22Rv1 (cell line): Measurements from ENCODE around the gene FAM216B.
"Not testable (repeated sequence)": the region's sequence is repeated elsewhere in the genome, so short reads cannot be mapped to it uniquely, and the experiment has no call there.

Source experiments
- H3K27ac ChIP-seq: fragments of 450-650 bp; 2 replicates; pipeline ENCODE4 v1.5.1; 2017
- CTCF ChIP-seq: fragments of 450-650 bp; IDR thresholded peaks from 2 replicates; pipeline ENCODE4 v1.5.1; 2017; ENCODE audit warnings: mild to moderate bottlenecking
- ZFX ChIP-seq: fragments of 450-650 bp; IDR thresholded peaks from 2 replicates; pipeline ENCODE4 v1.6.1; 2017; ENCODE audit warnings: antibody characterized with exemption, borderline replicate concordance

FAM216B gene

GRCh38 chr13:42776558-42776957 is 4.8 kb upstream of the FAM216B start:
- TF ChIP-seq CTCF: peak; percentile 15; the same call in 1 of the 2 replicates
- not testable (repeated sequence) for H3K27ac ChIP-seq

GRCh38 chr13:42777467-42777866 is 3.9 kb upstream of the FAM216B start:
- no peak for TF ChIP-seq CTCF
- H3K27ac ChIP-seq: no peak overlapping the region

GRCh38 chr13:42780044-42780443 is 1.3 kb upstream of the FAM216B start:
- TF ChIP-seq CTCF (no peak), ZFX (no peak)
- H3K27ac ChIP-seq: no peak overlapping the region

- H3K27ac ChIP-seq: no peak overlapping the region
- TF ChIP-seq ZFX: no peak
These were observed 5.3 kb downstream of the FAM216B start for GRCh38 chr13:42786715-42787114.

- H3K27ac ChIP-seq: no peak overlapping the region
- TF ChIP-seq CTCF: no peak
- no peak for TF ChIP-seq ZFX
These were observed 7.2 kb downstream of the FAM216B start for GRCh38 chr13:42788601-42789000.

GRCh38 chr13:42792154-42792553 is 10.8 kb downstream of the FAM216B start:
- no peak for TF ChIP-seq CTCF
- no peak overlapping the region for H3K27ac ChIP-seq

- no peak overlapping the region for H3K27ac ChIP-seq
- no peak for TF ChIP-seq CTCF
- no peak for TF ChIP-seq ZFX
These were observed 13.3 kb downstream of the FAM216B start for GRCh38 chr13:42794577-42795275.

GRCh38 chr13:42795666-42796065 is 14.3 kb downstream of the FAM216B start:
- no peak overlapping the region for H3K27ac ChIP-seq
- TF ChIP-seq ZFX: no peak
- no peak for TF ChIP-seq CTCF
